HepG2 (cell line): ENCODE results near the gene CUL2. TPM values are rescaled to one million over a fixed set of nuclear protein-coding genes. Genes with fewer than 3 reads are reported as not detected.

Experiments used
- AFF4 ChIP-seq: sonication (generic); formaldehyde crosslinking; IDR thresholded peaks from 2 replicates; pipeline ENCODE4 v1.4.0; 2020; ENCODE audit warnings: missing genetic modification reagents
- CC2D1A ChIP-seq: sonication (generic); formaldehyde crosslinking; IDR thresholded peaks from 2 replicates; pipeline ENCODE4 v1.8.1; 2023; ENCODE audit warnings: mild to moderate bottlenecking, missing genetic modification reagents
- DBP ChIP-seq: sonication (generic); formaldehyde crosslinking; IDR thresholded peaks from 2 replicates; pipeline ENCODE4 v1.4.0; 2020; ENCODE audit warnings: missing genetic modification reagents; ENCODE audit errors: not compliant biosample characterization
- EED ChIP-seq: sonication (generic); formaldehyde crosslinking; IDR thresholded peaks from 2 replicates; pipeline ENCODE4 v1.5.0; 2020; ENCODE audit warnings: mild to moderate bottlenecking, missing genetic modification reagents
- FOXO1 ChIP-seq: sonication (generic); formaldehyde crosslinking; IDR thresholded peaks from 2 replicates; pipeline ENCODE4 v1.4.0; 2020; ENCODE audit warnings: missing genetic modification reagents
- HBP1 ChIP-seq: IDR thresholded peaks from 2 replicates; pipeline ENCODE4 v1.6.1; 2016; ENCODE audit warnings: low read depth, control low read depth
- HNRNPK ChIP-seq: fragments of 200-400 bp; formaldehyde crosslinking; IDR thresholded peaks from 2 replicates; pipeline ENCODE4 v1.6.1; 2018; ENCODE audit warnings: low read length, low read depth, moderate library complexity, mild to moderate bottlenecking; ENCODE audit not compliant: poor library complexity, severe bottlenecking
- IRF9 ChIP-seq: sonication (generic); formaldehyde crosslinking; IDR thresholded peaks from 2 replicates; pipeline ENCODE4 v1.8.0; 2022; ENCODE audit warnings: missing genetic modification reagents, mild to moderate bottlenecking, borderline replicate concordance
- MEIS1 ChIP-seq: sonication (generic); formaldehyde crosslinking; IDR thresholded peaks from 2 replicates; pipeline ENCODE4 v1.9.0; 2021; ENCODE audit warnings: mild to moderate bottlenecking, missing genetic modification reagents, moderate library complexity, borderline replicate concordance
- RXRB ChIP-seq: IDR thresholded peaks from 2 replicates; pipeline ENCODE4 v1.6.1; 2016; ENCODE audit warnings: borderline replicate concordance, missing genetic modification reagents, missing compliant biosample characterization
- TBX3 ChIP-seq: fragments of 450-650 bp; IDR thresholded peaks from 2 replicates; pipeline ENCODE4 v1.6.1; 2017; ENCODE audit warnings: antibody characterized with exemption, mild to moderate bottlenecking, inconsistent platforms, borderline replicate concordance
- TCF7L2 ChIP-seq: IDR thresholded peaks from 2 replicates; pipeline ENCODE4 v1.6.1; 2011; ENCODE audit warnings: mild to moderate bottlenecking, low read depth, low read length, moderate library complexity
- ZNF337 ChIP-seq: sonication (generic); formaldehyde crosslinking; IDR thresholded peaks from 2 replicates; pipeline ENCODE4 v1.5.1; 2020; ENCODE audit warnings: missing genetic modification reagents, low read depth, mild to moderate bottlenecking, borderline replicate concordance
- ZZZ3 ChIP-seq: sonication (generic); formaldehyde crosslinking; IDR thresholded peaks from 2 replicates; pipeline ENCODE4 v1.4.0; 2020; ENCODE audit warnings: missing genetic modification reagents, mild to moderate bottlenecking, borderline replicate concordance
- polyA plus RNA-seq, 8 experiments: library from polyadenylated mRNA; depleted of rRNA in 3 of 8; stranded (reverse) in 7 of 8; unstranded in 1 of 8; fragments of >200 nt; fragmentation: Illumina TruSeq in 4 of 8; extraction: Trizol in 4 of 8; gene quantifications; 2 replicates each; pipeline versions ENCODE4 v1.2.1 to v1.2.3, GENCODE V29; 2011 to 2016; ENCODE audit warnings: low read depth in 4 of 8, missing spikeins in 1 of 8, mixed read lengths in 1 of 8; ENCODE audit not compliant: insufficient read depth in 1 of 8
- total RNA-seq, 5 experiments: library from RNA; depleted of rRNA; stranded (reverse); fragments of >200 nt; fragmentation: Illumina TruSeq; extraction: Trizol; gene quantifications; 2 replicates each; pipeline ENCODE4 v1.2.3, GENCODE V29; 2016; ENCODE audit warnings: low read depth in 1 of 5
- TF ChIP-seq, protein P1 (sequence below): sonication (generic); formaldehyde crosslinking; IDR thresholded peaks from 2 replicates; pipeline ENCODE4 v1.5.1; 2020; ENCODE audit warnings: missing genetic modification reagents, mild to moderate bottlenecking, borderline replicate concordance
- TF ChIP-seq, protein P2 (sequence below): sonication (generic); formaldehyde crosslinking; IDR thresholded peaks from 2 replicates; pipeline ENCODE4 v1.5.1; 2020; ENCODE audit warnings: missing genetic modification reagents, mild to moderate bottlenecking, borderline replicate concordance

The CUL2 gene
- total and polyA plus RNA-seq, 2 of the 13 experiments (the other 11 are each of a cell fraction or from before 2014, with no cell fraction given), result 9.6 to 33.1 TPM

- TF ChIP-seq AFF4 (peak; percentile 67; the same call in 1 of the 2 replicates), TBX3 (no peak), EED (CRISPR knock-in tag) (0 out of 2 replicates have a peak, but pooled peaks have one; percentile 10), HNRNPK (peak; percentile 84), RXRB (CRISPR knock-in tag) (peak; percentile 5; the same call in 1 of the 2 replicates), HBP1 (CRISPR knock-in tag) (no peak; the same call in 1 of the 2 replicates), CC2D1A (CRISPR knock-in tag) (no peak), MEIS1 (CRISPR knock-in tag) (peak; percentile 79; the same call in 1 of the 2 replicates), TCF7L2 (no peak), IRF9 (CRISPR knock-in tag) (0 out of 2 replicates have a peak, but pooled peaks have one; percentile 30), FOXO1 (CRISPR knock-in tag) (peak; percentile 58), DBP (no peak), ZZZ3 (CRISPR knock-in tag) (no peak), ZNF337 (no peak)
- TF ChIP-seq, protein P1, sequence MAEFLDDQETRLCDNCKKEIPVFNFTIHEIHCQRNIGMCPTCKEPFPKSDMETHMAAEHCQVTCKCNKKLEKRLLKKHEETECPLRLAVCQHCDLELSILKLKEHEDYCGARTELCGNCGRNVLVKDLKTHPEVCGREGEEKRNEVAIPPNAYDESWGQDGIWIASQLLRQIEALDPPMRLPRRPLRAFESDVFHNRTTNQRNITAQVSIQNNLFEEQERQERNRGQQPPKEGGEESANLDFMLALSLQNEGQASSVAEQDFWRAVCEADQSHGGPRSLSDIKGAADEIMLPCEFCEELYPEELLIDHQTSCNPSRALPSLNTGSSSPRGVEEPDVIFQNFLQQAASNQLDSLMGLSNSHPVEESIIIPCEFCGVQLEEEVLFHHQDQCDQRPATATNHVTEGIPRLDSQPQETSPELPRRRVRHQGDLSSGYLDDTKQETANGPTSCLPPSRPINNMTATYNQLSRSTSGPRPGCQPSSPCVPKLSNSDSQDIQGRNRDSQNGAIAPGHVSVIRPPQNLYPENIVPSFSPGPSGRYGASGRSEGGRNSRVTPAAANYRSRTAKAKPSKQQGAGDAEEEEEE (CRISPR knock-in tag), result no peak
- TF ChIP-seq, protein P2, sequence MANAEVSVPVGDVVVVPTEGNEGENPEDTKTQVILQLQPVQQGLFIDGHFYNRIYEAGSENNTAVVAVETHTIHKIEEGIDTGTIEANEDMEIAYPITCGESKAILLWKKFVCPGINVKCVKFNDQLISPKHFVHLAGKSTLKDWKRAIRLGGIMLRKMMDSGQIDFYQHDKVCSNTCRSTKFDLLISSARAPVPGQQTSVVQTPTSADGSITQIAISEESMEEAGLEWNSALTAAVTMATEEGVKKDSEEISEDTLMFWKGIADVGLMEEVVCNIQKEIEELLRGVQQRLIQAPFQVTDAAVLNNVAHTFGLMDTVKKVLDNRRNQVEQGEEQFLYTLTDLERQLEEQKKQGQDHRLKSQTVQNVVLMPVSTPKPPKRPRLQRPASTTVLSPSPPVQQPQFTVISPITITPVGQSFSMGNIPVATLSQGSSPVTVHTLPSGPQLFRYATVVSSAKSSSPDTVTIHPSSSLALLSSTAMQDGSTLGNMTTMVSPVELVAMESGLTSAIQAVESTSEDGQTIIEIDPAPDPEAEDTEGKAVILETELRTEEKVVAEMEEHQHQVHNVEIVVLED, result peak; percentile 79; the same call in 1 of the 2 replicates
These were observed 36.6 kb upstream of the CUL2 start, which contains the start of gene CREM (continued) for GRCh38 chr10:35126530-35127288.
